ENCODE results near the gene STYXL2.

Gene STYXL2

GRCh38 chr1:167137793-167138510 lies 44.1 kb downstream of the STYXL2 start:
- H3K4me1 ChIP-seq = no peaks in the 10 kb centered on the region
- no peak overlapping the region for H3K4me3 ChIP-seq
- no peak for DNase-seq (ENCODE audit: low spot score in 2 of 2)
- H3K36me3 ChIP-seq (replicated peaks) = no peaks in the 10 kb centered on the region
- H3K9me3 ChIP-seq = no peaks in the 10 kb centered on the region
- in situ Hi-C loops (cut with MboI; ENCODE audit: low sequenced_read_pairs) = no loop called here
- peaks cover 2% of the 10 kb centered on the region; the same call in 1 of the 2 replicates for H3K27me3 ChIP-seq (ENCODE audit: low read depth)

DNA sequence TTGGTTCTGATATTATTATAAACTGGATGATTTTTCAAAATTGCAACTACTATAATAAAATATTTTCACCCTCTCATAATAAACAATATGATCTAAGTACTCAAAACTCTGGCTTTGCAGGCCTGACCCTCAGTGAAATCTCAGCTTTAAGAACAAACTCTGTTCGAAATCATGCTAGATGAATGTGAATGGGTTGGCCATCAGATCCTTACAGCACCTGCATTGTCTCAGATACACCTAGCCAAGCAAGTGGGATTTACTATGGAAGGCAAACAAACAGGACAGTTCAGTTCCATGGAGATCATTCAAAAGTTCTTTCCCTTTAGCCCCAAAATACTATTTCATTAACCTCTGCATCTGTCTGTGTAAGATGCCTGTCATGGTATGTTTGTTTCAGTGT lies 44.8 kb downstream of the STYXL2 start:
- in situ Hi-C loops (cut with MboI; ENCODE audit: low sequenced_read_pairs) = no loop called here
- H3K36me3 ChIP-seq (replicated peaks) = no peaks in the 10 kb centered on the region
- H3K9me3 ChIP-seq = no peaks in the 10 kb centered on the region
- H3K4me3 ChIP-seq = no peak overlapping the region
- H3K27me3 ChIP-seq (ENCODE audit: low read depth) = 0 out of 2 replicates have a peak, but pooled peaks cover 2% of the 10 kb centered on the region
- no peak for DNase-seq (ENCODE audit: low spot score in 2 of 2)
- no peaks in the 10 kb centered on the region for H3K4me1 ChIP-seq

GRCh38 chr1:167141963-167142362 lies 48.1 kb downstream of the STYXL2 start:
- H3K36me3 ChIP-seq (replicated peaks) = no peaks in the 10 kb centered on the region

More at GRCh38 chr1:167141963-167142362, 48.1 kb downstream of the STYXL2 start:
- Histone ChIP-seq H3K4me3 (no peak overlapping the region), H3K4me1 (no peaks in the 10 kb centered on the region), H3K9me3 (no peaks in the 10 kb centered on the region), H3K27me3 (ENCODE audit: low read depth) (no peaks in the 10 kb centered on the region)
- no peak for DNase-seq (ENCODE audit: low spot score in 2 of 2)
- in situ Hi-C loops (cut with MboI; ENCODE audit: low sequenced_read_pairs) = no loop called here
